ENCODE measurements around the gene DCUN1D3.

Gene DCUN1D3

GRCh38 chr16:20903899-20904506 is 3.8 kb upstream of the DCUN1D3 start:
- no peak for DNase-seq
- peak overlapping the region; percentile 12 for H3K4me3 Mint-ChIP-seq
- peaks cover 6% of the 10 kb centered on the region for H3K27me3 Mint-ChIP-seq (ENCODE audit: low read depth, poor library complexity)
- no peak overlapping the region for H3K27ac Mint-ChIP-seq
- H3K36me3 Mint-ChIP-seq (ENCODE audit: low read depth), result peaks cover 13% of the 10 kb centered on the region
- peaks cover 45% of the 10 kb centered on the region for H3K4me1 Mint-ChIP-seq
- TF ChIP-seq, protein P1, sequence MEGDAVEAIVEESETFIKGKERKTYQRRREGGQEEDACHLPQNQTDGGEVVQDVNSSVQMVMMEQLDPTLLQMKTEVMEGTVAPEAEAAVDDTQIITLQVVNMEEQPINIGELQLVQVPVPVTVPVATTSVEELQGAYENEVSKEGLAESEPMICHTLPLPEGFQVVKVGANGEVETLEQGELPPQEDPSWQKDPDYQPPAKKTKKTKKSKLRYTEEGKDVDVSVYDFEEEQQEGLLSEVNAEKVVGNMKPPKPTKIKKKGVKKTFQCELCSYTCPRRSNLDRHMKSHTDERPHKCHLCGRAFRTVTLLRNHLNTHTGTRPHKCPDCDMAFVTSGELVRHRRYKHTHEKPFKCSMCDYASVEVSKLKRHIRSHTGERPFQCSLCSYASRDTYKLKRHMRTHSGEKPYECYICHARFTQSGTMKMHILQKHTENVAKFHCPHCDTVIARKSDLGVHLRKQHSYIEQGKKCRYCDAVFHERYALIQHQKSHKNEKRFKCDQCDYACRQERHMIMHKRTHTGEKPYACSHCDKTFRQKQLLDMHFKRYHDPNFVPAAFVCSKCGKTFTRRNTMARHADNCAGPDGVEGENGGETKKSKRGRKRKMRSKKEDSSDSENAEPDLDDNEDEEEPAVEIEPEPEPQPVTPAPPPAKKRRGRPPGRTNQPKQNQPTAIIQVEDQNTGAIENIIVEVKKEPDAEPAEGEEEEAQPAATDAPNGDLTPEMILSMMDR (IDR thresholded peaks at IDR 0.05), result no peak
- no peaks in the 10 kb centered on the region for H3K9me3 Mint-ChIP-seq

DNA sequence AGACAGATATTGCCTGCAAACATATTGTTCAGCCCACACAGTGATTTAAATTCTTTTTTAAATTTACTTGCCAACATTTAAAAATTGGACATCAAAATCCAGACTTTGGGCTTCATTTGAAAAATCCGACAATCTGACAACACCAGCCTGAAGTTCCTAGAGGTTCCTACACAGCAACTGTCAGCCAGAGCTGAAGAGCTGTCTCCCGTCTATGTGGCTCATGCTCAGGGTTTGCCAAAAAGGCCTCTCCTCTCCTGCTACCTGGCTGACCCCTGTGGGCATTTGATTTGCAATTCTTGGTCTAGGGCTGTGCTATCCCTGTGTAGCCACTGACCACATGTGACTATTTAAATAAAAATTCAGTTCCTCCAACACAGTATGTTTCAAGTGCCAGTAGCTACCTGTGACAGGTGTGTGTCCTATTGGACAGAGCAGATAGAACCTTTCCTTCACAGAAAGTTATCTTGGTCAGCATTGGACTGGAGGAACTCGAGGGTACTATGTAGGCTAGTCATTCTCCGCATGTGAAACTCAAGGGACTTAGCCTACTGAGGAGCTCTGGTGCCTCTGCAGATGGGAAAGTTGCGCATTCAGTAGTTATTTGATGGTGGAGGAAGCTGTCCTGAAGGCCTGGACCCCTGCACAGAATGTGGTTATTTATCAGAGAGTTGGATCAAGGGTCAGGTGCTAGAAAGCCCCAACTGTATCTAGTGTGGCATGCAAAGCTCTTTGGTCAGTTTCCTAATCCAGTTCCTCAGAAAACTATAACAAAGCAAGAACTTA is 3.1 kb upstream of the DCUN1D3 start:
- H3K9me3 Mint-ChIP-seq, result no peaks in the 10 kb centered on the region
- peaks cover 6% of the 10 kb centered on the region for H3K27me3 Mint-ChIP-seq (ENCODE audit: low read depth, poor library complexity)
- no peak for DNase-seq
- peak overlapping the region; percentile 68 for H3K4me3 Mint-ChIP-seq
- TF ChIP-seq, protein P1 (IDR thresholded peaks at IDR 0.05), result no peak
- peaks cover 13% of the 10 kb centered on the region for H3K36me3 Mint-ChIP-seq (ENCODE audit: low read depth)
- H3K27ac Mint-ChIP-seq, result peak overlapping the region; percentile 90
- H3K4me1 Mint-ChIP-seq, result peaks cover 52% of the 10 kb centered on the region

- H3K9me3 Mint-ChIP-seq, result no peaks in the 10 kb centered on the region
- H3K27ac Mint-ChIP-seq, result peak overlapping the region; percentile 100
- peaks cover 6% of the 10 kb centered on the region for H3K27me3 Mint-ChIP-seq (ENCODE audit: low read depth, poor library complexity)
- peak overlapping the region; percentile 90 for H3K4me3 Mint-ChIP-seq
- H3K4me1 Mint-ChIP-seq, result peaks cover 61% of the 10 kb centered on the region
- TF ChIP-seq, protein P1 (IDR thresholded peaks at IDR 0.05), result no peak
- peaks cover 19% of the 10 kb centered on the region for H3K36me3 Mint-ChIP-seq (ENCODE audit: low read depth)
- no peak for DNase-seq
Measured at GRCh38 chr16:20902426-20902825, 2.3 kb upstream of the DCUN1D3 start.

DNA sequence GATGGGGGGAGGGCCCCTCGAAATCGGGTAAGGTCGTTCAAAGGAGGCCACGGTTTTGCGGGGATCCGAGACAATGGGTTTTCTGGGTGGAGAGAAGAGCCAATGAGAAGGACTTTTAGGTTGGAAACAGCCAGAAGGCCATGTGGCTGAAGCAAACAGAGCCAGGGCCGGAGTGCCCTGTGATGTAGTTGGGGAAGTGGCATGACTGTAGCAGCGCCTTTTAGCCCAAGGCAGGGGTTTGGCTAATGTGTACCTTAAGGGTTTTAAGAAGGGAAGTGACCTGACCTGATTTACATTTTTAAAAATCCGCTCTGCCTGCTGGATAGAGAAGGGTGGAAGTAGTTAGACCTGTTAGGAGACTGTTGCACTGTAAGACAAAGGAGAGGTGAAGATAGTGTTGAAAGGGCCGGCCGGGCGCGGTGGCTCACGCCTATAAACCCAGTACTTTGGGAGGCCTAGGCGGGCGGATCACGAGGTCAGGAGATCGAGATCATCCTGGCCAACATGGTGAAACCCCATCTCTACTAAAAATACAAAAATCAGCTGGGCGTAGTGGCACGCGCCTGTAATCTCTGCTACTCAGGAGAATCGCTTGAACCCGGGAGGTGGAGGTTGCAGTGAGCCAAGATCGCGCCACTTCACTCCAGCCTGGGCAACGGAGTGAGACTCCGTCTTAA is 1.4 kb upstream of the DCUN1D3 start:
- Mint-ChIP-seq H3K27ac (peak overlapping the region; percentile 100), H3K4me1 (peaks cover 68% of the 10 kb centered on the region), H3K27me3 (ENCODE audit: low read depth, poor library complexity) (peaks cover 6% of the 10 kb centered on the region), H3K36me3 (ENCODE audit: low read depth) (peaks cover 24% of the 10 kb centered on the region), H3K9me3 (no peaks in the 10 kb centered on the region), H3K4me3 (peak overlapping the region; percentile 90)
- DNase-seq, result peak; percentile 12
- TF ChIP-seq, protein P1 (IDR thresholded peaks at IDR 0.05), result no peak

- Mint-ChIP-seq H3K27me3 (ENCODE audit: low read depth, poor library complexity) (peaks cover 4% of the 10 kb centered on the region), H3K4me3 (peak overlapping the region; percentile 90), H3K9me3 (no peaks in the 10 kb centered on the region), H3K27ac (peak overlapping the region; percentile 100), H3K36me3 (ENCODE audit: low read depth) (peaks cover 26% of the 10 kb centered on the region), H3K4me1 (peaks cover 68% of the 10 kb centered on the region)
- DNase-seq, result no peak
- TF ChIP-seq, protein P1 (IDR thresholded peaks at IDR 0.05), result no peak
Measured at GRCh38 chr16:20901068-20901435, 894 bp upstream of the DCUN1D3 start.

Measured in nephron progenitor cell (in vitro differentiated cells).